Transverse colon (tissue), 4 donors: Measurements from ENCODE around the gene PPIC. TPM values are rescaled to one million over a fixed set of nuclear protein-coding genes. Genes with fewer than 3 reads are reported as not detected.
A peak's percentile ranks its signal among the peaks of the same experiment; 100 is the strongest.

Experiments used
- DNase-seq: peaks from one replicate; pipeline ENCODE4 v3.0.0-alpha.2; 2019
- H3K27ac ChIP-seq, 4 donors: fragments of 200-600 bp; sonication (generic); 2 replicates each; pipeline ENCODE4 v1.5.1; 2016 to 2018; ENCODE audit warnings: inconsistent platforms in 4 of 4
- H3K27me3 ChIP-seq: fragments of 200-600 bp; sonication (generic); 2 replicates; pipeline ENCODE4 v1.5.1; 2017; ENCODE audit warnings: inconsistent platforms
- H3K36me3 ChIP-seq, 4 donors: fragments of 200-600 bp; sonication (generic); 2 replicates each; pipeline ENCODE4 v1.5.1; 2017 to 2019; ENCODE audit warnings: inconsistent platforms in 4 of 4
- H3K4me1 ChIP-seq, 4 donors: fragments of 200-600 bp; sonication (generic); 2 replicates each; pipeline ENCODE4 v1.5.1; 2017 to 2020; ENCODE audit warnings: inconsistent platforms in 4 of 4
- H3K4me3 ChIP-seq, 4 donors: fragments of 200-600 bp; sonication (generic); 1 replicate in 1 of 4; 2 replicates in 3 of 4; pipeline versions ENCODE4 v1.5.1 to v1.6.1; 2017 to 2019; ENCODE audit warnings: inconsistent platforms in 4 of 4
- H3K9me3 ChIP-seq, 2 donors: fragments of 200-600 bp; sonication (generic); 2 replicates each; pipeline ENCODE4 v1.5.1; 2017 to 2019; ENCODE audit warnings: inconsistent platforms in 2 of 2
- EP300 ChIP-seq: sonication (generic); formaldehyde crosslinking; IDR thresholded peaks from one replicate; pipeline ENCODE4 v1.6.1; 2017; ENCODE audit warnings: antibody characterized with exemption, low read depth
- POLR2A ChIP-seq: fragments of 450-650 bp; IDR thresholded peaks from one replicate; pipeline ENCODE4 v1.6.1; 2016; ENCODE audit warnings: antibody characterized with exemption, mild to moderate bottlenecking, moderate library complexity
- POLR2AphosphoS5 ChIP-seq, 3 donors: sonication (generic); formaldehyde crosslinking; IDR thresholded peaks; one replicate each; pipeline ENCODE4 v1.6.1; 2016; ENCODE audit warnings: antibody characterized with exemption in 3 of 3
- WGBS, 2 donors: methylation state at CpG; one replicate each; pipeline ENCODE4 v1.1.5; 2018; ENCODE audit warnings: low coverage in 1 of 2; 5-methylcytosine and 5-hydroxymethylcytosine counted together
- in situ Hi-C, 4 donors: fragments of 200-750 bp; cut with MboI; loops; one replicate each; pipeline versions ENCODE4 v1.15.0 to v1.15.1; 2017; ENCODE audit warnings: low sequenced_read_pairs in 3 of 4, low pct_ligation_motif_present in 1 of 4, low pct_unique_long_range_greater_than_20kb in 1 of 4
- intact Hi-C: fragments of 100-400 bp; cut with DNase I; formaldehyde crosslinking; loops from one replicate; pipeline ENCODE4 v1.15.1; 2023; ENCODE audit warnings: low total_unique reads
- total RNA-seq, 4 donors: library from RNA; depleted of rRNA; stranded (reverse); fragments of >200 nt; gene quantifications; one replicate each; pipeline ENCODE4 v1.1.0, GENCODE V29; 2016
- TF ChIP-seq, protein P1 (sequence below), 5 experiments: fragments of 200-600 bp in 3 of 5; fragments of 450-650 bp in 2 of 5; sonication (generic) in 3 of 5; IDR thresholded peaks; 1 replicate in 2 of 5; 2 replicates in 3 of 5; pipeline ENCODE4 v1.5.1; 2016 to 2017; ENCODE audit warnings: antibody characterized with exemption in 5 of 5, inconsistent platforms in 3 of 5, mild to moderate bottlenecking in 2 of 5, moderate library complexity in 1 of 5

Gene PPIC
- total RNA-seq, 4 donors from 2014 or later, result 10.1 to 58.0 (median 38.8) TPM

DNA sequence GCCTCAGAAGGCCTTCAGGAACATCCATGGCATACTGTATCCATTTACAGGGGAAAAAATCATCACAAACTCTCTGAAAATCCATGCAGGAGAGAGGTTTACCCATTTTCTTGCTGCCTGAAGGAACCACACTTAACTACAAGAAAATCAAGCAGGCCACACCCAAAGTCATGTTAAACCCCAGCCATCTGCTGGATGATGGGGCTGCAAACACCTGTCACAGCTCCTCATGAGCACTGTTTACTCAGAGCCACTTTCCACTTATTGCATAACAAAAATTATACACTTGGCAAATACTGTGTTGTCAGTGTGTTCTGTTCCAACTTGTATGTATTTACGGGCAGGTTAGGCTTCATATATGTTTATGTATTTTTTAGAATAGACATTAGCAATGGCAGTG, 35.8 kb downstream of the PPIC start:
- in situ Hi-C loops, result no loop called here
- H3K9me3 ChIP-seq, result no peaks in the 10 kb centered on the region
- DNase-seq, result no peak
- no peaks in the 10 kb centered on the region for H3K4me1 ChIP-seq
- TF ChIP-seq EP300, result no peak
- no peak for TF ChIP-seq POLR2AphosphoS5 (IDR thresholded peaks at IDR 0.05)
- TF ChIP-seq POLR2A, result no peak
- TF ChIP-seq, protein P1, sequence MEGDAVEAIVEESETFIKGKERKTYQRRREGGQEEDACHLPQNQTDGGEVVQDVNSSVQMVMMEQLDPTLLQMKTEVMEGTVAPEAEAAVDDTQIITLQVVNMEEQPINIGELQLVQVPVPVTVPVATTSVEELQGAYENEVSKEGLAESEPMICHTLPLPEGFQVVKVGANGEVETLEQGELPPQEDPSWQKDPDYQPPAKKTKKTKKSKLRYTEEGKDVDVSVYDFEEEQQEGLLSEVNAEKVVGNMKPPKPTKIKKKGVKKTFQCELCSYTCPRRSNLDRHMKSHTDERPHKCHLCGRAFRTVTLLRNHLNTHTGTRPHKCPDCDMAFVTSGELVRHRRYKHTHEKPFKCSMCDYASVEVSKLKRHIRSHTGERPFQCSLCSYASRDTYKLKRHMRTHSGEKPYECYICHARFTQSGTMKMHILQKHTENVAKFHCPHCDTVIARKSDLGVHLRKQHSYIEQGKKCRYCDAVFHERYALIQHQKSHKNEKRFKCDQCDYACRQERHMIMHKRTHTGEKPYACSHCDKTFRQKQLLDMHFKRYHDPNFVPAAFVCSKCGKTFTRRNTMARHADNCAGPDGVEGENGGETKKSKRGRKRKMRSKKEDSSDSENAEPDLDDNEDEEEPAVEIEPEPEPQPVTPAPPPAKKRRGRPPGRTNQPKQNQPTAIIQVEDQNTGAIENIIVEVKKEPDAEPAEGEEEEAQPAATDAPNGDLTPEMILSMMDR (IDR thresholded peaks at IDR 0.05), result no peak
- H3K27ac ChIP-seq, result no peak overlapping the region
- no peaks in the 10 kb centered on the region for H3K27me3 ChIP-seq
- 57 to 86% methylated on average over 1 of the region's 1 CpG for WGBS, 2 donors
- intact Hi-C loops, result no loop called here
- H3K4me3 ChIP-seq, result no peak overlapping the region
- no peaks in the 10 kb centered on the region for H3K36me3 ChIP-seq

DNA sequence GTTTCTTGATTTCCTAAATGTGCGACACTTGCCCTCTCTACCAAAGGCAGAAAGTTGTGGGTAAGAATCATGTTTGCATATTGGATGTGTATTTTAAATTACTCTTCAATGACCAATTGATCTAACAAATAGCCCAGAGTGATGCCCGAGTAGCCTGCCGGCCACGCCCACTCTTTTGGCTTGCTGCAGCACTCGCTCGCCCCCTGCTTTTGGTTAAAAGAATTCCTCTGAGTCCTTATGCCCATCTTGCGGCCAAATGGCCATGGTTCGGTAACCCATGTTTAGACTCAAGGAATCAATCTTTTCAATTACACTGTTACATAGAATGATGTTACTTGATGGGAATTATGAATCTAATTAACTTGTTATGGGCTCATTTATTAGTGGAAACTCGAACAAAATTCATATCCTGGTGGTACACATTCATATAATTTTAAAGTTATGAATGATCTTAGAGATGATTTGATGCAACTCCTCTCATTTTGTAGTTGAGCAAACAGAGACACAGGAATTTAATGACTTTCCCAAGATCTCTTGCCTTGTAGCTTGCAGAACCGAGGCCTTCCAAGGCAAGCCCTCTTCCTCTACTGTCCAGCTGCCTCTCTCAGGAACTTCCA, 36.5 kb downstream of the PPIC start:
- no peaks in the 10 kb centered on the region for H3K9me3 ChIP-seq
- in situ Hi-C loops (no loop called here), intact Hi-C loops (no loop called here)
- 69 to 77% methylated on average over 8 to 10 of the region's 10 CpGs for WGBS, 2 donors
- TF ChIP-seq POLR2A (no peak), EP300 (no peak), POLR2AphosphoS5 (IDR thresholded peaks at IDR 0.05) (no peak)
- TF ChIP-seq, protein P1 (IDR thresholded peaks at IDR 0.05), result no peak
- H3K4me1 ChIP-seq, result no peaks in the 10 kb centered on the region
- H3K4me3 ChIP-seq, result no peak overlapping the region
- DNase-seq, result peak; percentile 27
- no peaks in the 10 kb centered on the region for H3K36me3 ChIP-seq
- H3K27me3 ChIP-seq, result no peaks in the 10 kb centered on the region
- H3K27ac ChIP-seq, result no peak overlapping the region

DNA sequence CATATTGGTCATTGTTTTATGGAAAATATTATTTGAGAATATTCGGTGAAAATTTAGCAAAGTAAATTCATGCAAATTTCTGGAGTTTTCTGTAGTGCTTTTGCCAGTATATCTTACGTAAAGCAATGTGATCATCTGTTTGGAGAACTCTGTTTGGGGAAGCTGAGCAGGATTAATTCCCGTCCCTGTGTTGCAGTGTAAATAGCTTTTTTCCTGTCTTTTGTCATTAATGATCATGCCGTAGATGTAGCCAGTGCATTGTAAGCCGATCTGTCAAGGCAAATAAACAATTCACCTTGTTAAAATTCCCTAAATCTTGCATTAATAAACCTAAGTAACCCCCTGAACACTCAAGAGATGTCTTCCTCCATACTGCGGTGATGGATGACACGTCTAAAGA, 39.2 kb downstream of the PPIC start:
- in situ Hi-C loops, result no loop called here
- 74 to 80% methylated on average over 7 of the region's 7 CpGs for WGBS, 2 donors

DNA sequence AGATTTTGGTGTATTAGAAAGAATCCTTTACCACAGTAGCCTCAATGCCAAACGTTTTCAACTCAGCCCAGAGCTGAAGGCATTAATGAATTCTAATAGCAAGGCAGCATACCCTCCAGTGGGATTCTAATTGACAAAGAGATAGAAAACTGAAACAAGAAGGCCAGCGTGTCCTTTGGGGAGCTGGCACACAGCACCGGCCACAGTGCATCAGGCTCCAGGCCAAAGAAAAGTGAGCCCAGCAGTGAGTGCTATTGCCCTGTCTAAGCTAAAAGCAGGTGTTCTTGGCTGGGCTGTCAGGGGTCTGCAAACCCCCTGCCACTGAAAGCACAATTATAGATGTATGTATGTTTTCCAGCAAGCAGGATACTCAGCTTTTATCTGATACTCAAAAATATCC, 40.4 kb downstream of the PPIC start:
- in situ Hi-C loops, result no loop called here
- WGBS, 2 donors, result 90% methylated on average over 3 of the region's 3 CpGs; no CpG with 5 or more reads in 1 of the 2 donors
- Histone ChIP-seq H3K4me3 (no peak overlapping the region), H3K9me3 (no peaks in the 10 kb centered on the region), H3K27me3 (no peaks in the 10 kb centered on the region), H3K36me3 (no peaks in the 10 kb centered on the region), H3K27ac (no peak overlapping the region), H3K4me1 (no peaks in the 10 kb centered on the region)
- intact Hi-C loops, result no loop called here
- no peak for DNase-seq
- TF ChIP-seq, protein P1 (IDR thresholded peaks at IDR 0.05), result no peak
- TF ChIP-seq POLR2A (no peak), EP300 (no peak), POLR2AphosphoS5 (IDR thresholded peaks at IDR 0.05) (no peak)

More for the DNA sequence above, 39.2 kb downstream of the PPIC start:
- no peak overlapping the region for H3K27ac ChIP-seq
- no peaks in the 10 kb centered on the region for H3K36me3 ChIP-seq
- no peaks in the 10 kb centered on the region for H3K4me1 ChIP-seq
- no peaks in the 10 kb centered on the region for H3K9me3 ChIP-seq
- no peak overlapping the region for H3K4me3 ChIP-seq
- TF ChIP-seq POLR2AphosphoS5 (IDR thresholded peaks at IDR 0.05) (no peak), EP300 (no peak), POLR2A (no peak)
- TF ChIP-seq, protein P1 (IDR thresholded peaks at IDR 0.05), result no peak
- DNase-seq, result no peak
- intact Hi-C loops, result no loop called here
- no peaks in the 10 kb centered on the region for H3K27me3 ChIP-seq
